ENCODE results near the gene GABRG3. TPM values are rescaled to one million over a fixed set of nuclear protein-coding genes. Genes with fewer than 3 reads are reported as not detected.

Gene GABRG3
- total and polyA plus RNA-seq, 5 donors: under 0.01 TPM; not detected in 4

DNA sequence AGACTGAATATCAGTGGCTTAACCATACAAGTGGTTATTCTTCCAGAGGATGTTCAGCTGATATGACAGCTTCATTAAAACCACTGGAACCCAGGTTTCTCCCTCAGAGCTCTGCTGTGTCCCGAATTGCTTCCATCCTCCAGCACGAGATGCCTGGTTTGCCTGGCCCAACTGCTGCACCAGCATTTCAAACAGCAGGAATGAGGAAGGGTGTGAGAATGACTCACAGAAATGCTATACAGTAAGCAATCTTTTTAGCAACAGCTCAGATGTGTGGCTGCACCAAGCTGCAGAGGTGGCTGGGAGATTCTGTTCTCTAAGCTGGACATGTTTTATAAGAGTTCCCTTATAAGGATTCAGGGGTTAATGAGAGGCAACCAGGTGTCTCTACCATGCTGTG, 271.0 kb downstream of the GABRG3 start:
- no peaks in the 10 kb centered on the region for H3K4me1 ChIP-seq (ENCODE audit: control insufficient read depth, insufficient read depth, low read length)
- ATAC-seq: no peak
- DNase-seq: no peak
- no peak overlapping the region for H3K4me3 ChIP-seq (ENCODE audit: low read length)
- H3K27ac ChIP-seq (ENCODE audit: low read length): no peak overlapping the region
- no peaks in the 10 kb centered on the region for H3K27me3 ChIP-seq (ENCODE audit: control insufficient read depth, insufficient read depth)
- 58% methylated on average over 2 of the region's 2 CpGs for WGBS
- intact Hi-C loops (cut with DNase I): no loop called here
- no peaks in the 10 kb centered on the region for H3K9me3 ChIP-seq (ENCODE audit: control insufficient read depth, low read length)

DNA sequence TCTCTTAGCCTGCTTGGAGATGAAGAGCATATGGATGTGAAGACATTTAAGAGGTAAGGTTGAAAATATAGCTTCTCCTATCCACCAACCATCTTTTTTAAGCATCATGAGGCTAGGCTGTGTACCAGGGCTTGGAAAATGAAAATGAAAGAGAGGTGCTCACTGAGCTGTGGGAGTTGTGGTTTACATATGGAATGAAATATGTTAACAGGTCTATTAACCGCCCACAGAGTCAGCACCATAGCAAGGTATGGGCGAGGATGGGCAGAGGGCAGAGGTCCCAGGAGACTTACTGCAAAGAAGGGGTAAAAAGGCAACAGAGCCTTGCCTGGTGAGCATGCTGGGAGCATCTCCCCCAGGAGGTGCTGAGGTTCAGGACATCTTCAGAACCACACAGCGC, 273.1 kb downstream of the GABRG3 start:
- intact Hi-C loops (cut with DNase I): no loop called here
- 91% methylated on average over 3 of the region's 3 CpGs for WGBS
- ATAC-seq: no peak
- no peak overlapping the region for H3K27ac ChIP-seq (ENCODE audit: low read length)
- H3K4me1 ChIP-seq (ENCODE audit: control insufficient read depth, insufficient read depth, low read length): no peaks in the 10 kb centered on the region
- H3K4me3 ChIP-seq (ENCODE audit: low read length): no peak overlapping the region
- no peaks in the 10 kb centered on the region for H3K9me3 ChIP-seq (ENCODE audit: control insufficient read depth, low read length)
- no peak for DNase-seq
- H3K27me3 ChIP-seq (ENCODE audit: control insufficient read depth, insufficient read depth): no peaks in the 10 kb centered on the region

DNA sequence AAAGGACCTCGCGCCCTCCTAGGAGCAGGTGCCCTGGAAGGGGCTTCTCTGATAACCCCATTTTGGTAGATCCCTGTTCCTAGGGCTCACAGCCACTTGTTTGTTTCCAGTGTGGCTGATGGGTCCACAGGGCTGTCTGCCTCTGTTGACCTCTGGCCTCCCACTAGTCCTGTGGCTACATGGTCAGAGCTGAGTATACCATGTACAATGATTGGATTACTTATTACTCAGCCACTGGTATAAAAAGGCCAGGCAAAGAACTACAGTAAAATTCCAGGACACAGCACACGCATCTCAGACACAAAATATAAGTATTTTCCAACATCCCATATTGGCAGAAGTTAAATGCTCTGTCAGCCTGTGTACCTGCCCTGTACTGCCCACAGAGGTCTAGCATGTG, 277.3 kb downstream of the GABRG3 start:
- ATAC-seq (no peak), DNase-seq (no peak)
- intact Hi-C loops (cut with DNase I): no loop called here
- Histone ChIP-seq H3K27me3 (ENCODE audit: control insufficient read depth, insufficient read depth) (no peaks in the 10 kb centered on the region), H3K4me3 (ENCODE audit: low read length) (no peak overlapping the region), H3K4me1 (ENCODE audit: control insufficient read depth, insufficient read depth, low read length) (no peaks in the 10 kb centered on the region), H3K9me3 (ENCODE audit: control insufficient read depth, low read length) (no peaks in the 10 kb centered on the region), H3K27ac (ENCODE audit: low read length) (no peak overlapping the region)
- WGBS: 90% methylated on average over 3 of the region's 3 CpGs

DNA sequence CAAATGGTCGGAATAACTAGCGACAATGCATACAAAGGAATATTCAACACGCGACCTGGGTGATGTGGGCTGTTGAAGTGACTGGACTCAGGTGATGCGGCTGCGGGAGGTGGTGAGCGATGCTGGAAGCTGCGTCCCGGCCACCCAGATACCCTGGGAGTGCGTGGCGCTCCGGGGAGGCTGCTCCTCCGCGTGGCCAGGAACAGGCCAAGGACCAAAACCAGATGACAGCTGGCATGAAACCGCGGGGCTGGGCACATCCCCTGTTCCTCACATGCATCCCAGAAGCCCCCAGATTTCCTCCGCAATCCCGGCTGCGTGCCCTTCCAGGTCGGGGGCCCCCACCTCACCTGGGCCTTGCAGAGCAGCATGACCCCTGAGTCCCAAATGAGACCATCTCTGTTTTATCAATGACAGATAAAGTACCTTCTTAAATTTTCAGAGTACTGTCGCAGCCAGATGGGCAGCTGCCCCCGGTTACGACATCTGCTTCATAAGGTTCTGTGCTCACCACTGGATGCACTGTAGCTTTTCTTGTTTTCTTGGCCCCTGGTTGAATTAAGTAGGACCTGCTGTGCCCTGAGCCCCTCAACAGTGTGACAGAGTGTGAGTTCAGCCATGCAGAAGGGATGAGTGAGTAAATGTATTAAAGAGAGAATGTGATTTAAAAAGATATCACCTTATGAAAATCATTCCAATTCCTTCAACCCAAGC, 278.2 kb downstream of the GABRG3 start:
- no peak overlapping the region for H3K4me3 ChIP-seq (ENCODE audit: low read length)
- H3K9me3 ChIP-seq (ENCODE audit: control insufficient read depth, low read length): no peaks in the 10 kb centered on the region
- no peak overlapping the region for H3K27ac ChIP-seq (ENCODE audit: low read length)
- no peaks in the 10 kb centered on the region for H3K27me3 ChIP-seq (ENCODE audit: control insufficient read depth, insufficient read depth)
- no peaks in the 10 kb centered on the region for H3K4me1 ChIP-seq (ENCODE audit: control insufficient read depth, insufficient read depth, low read length)
- DNase-seq (no peak), ATAC-seq (no peak)
- intact Hi-C loops (cut with DNase I): no loop called here
- whole genome bisulfite sequencing: 91% methylated on average over 23 of the region's 23 CpGs

DNA sequence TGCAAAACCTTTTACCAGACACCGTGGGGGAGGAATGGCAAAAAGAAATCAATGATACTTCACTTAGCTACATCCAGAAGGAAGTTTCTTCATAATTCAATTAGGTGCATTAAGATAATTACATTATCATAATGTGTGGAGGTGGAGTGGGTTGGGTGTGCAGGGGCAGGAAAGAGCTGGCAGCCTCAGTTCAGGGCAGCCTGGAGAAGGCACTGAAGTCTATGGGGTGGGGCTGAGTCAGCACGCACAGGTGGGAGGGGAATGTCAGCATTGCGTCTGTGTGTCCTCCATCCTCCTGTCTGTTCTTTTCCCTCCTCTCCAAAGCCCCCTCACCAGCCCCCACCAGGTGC, 278.8 kb downstream of the GABRG3 start:
- Histone ChIP-seq H3K27ac (ENCODE audit: low read length) (no peak overlapping the region), H3K9me3 (ENCODE audit: control insufficient read depth, low read length) (no peaks in the 10 kb centered on the region), H3K4me1 (ENCODE audit: control insufficient read depth, insufficient read depth, low read length) (no peaks in the 10 kb centered on the region), H3K27me3 (ENCODE audit: control insufficient read depth, insufficient read depth) (no peaks in the 10 kb centered on the region), H3K4me3 (ENCODE audit: low read length) (no peak overlapping the region)
- ATAC-seq (no peak), DNase-seq (no peak)
- intact Hi-C loops (cut with DNase I): no loop called here
- 76% methylated on average over 3 of the region's 3 CpGs for WGBS

DNA sequence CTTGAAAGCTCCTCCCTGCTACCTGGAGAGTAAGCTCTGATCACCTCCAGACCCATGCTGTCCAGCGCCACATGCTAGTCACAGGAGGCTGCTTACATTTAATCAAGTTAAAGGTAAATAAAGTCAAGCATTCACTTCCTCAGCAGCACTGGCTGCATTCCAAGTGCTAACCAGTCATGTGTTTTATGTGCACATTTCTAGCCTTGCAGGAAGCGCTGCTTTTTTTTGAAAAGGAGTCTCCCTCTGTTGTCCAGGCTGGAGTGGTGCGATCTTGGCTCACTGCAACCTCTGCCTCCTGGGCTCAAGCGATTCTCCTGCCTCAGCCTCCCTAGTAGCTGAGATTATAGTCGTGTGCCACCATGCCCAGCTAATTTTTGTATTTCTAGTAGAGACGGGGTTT, 279.2 kb downstream of the GABRG3 start:
- Histone ChIP-seq H3K4me3 (ENCODE audit: low read length) (no peak overlapping the region), H3K27me3 (ENCODE audit: control insufficient read depth, insufficient read depth) (no peaks in the 10 kb centered on the region), H3K27ac (ENCODE audit: low read length) (no peak overlapping the region), H3K9me3 (ENCODE audit: control insufficient read depth, low read length) (no peaks in the 10 kb centered on the region), H3K4me1 (ENCODE audit: control insufficient read depth, insufficient read depth, low read length) (no peaks in the 10 kb centered on the region)
- DNase-seq: no peak
- WGBS: 80% methylated on average over 6 of the region's 6 CpGs
- ATAC-seq: no peak
- intact Hi-C loops (cut with DNase I): no loop called here

DNA sequence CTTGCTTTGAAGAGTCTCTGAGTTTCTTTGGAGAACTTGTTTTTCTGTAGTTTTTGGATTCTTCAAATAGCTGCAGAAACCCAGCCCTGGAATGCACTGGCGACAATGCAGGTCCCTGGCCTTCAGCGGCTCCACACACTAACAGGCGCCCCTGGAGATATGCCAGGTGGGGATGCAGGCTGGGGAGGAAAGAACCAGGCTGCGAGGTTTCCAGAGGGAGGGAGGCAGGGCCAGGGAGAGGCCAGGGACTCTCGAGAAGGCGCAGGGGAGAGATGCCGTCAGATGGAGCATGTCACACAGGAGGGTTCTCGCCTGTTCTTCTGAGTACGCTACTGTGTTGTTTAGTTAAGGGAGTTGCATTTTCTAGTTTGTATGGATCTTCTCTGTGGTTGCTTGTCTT, 283.1 kb downstream of the GABRG3 start:
- ATAC-seq (no peak), DNase-seq (peak in 1 of 3 donors; percentile 57)
- no peaks in the 10 kb centered on the region for H3K27me3 ChIP-seq (ENCODE audit: control insufficient read depth, insufficient read depth)
- H3K4me1 ChIP-seq (ENCODE audit: control insufficient read depth, insufficient read depth, low read length): no peaks in the 10 kb centered on the region
- H3K9me3 ChIP-seq (ENCODE audit: control insufficient read depth, low read length): no peaks in the 10 kb centered on the region
- H3K4me3 ChIP-seq (ENCODE audit: low read length): no peak overlapping the region
- H3K27ac ChIP-seq (ENCODE audit: low read length): no peak overlapping the region
- 54% methylated on average over 9 of the region's 9 CpGs for WGBS
- intact Hi-C loops (cut with DNase I): no loop called here

DNA sequence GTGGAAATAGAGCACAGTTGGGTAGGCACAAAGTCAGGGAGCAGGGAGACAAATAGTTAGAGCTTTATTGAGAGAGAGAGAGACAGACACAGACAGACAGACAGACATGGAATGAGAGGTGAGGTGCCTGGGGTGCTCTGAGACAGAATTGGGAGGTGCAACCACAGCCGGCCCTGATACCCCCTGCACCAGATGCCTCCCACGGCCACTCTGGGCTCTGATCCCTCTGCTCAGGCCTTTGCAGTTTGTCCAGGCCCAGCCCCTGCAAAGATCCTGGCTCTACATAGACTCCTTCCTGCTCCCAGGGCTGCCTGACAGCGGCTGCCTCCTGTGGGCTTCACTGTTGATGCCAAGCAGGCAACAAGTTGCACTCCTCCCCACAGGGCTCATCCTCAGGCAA, 283.8 kb downstream of the GABRG3 start:
- WGBS: 69% methylated on average over 3 of the region's 3 CpGs
- H3K27me3 ChIP-seq (ENCODE audit: control insufficient read depth, insufficient read depth): no peaks in the 10 kb centered on the region

DNA sequence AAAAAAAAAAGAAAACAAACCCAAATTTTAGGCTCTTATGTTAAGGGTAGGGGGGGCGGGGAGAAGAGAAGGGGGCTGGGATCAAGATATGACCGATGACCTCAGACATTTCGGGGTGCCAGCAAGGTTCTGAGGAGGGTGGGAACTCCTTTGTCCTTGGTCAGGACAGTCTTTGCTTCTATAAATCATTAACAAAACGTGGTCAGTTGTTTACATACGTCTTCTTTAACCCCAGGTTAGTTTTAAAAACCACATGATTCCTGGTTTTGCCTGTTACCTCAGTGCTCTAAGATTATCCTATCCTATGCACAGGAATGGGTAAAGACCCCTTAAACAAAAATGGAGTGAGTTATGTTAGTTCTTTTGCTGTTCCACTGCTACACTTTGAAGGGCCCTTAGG, 285.5 kb downstream of the GABRG3 start:
- no peak overlapping the region for H3K4me3 ChIP-seq (ENCODE audit: low read length)
- intact Hi-C loops (cut with DNase I): no loop called here
- DNase-seq: no peak
- no peaks in the 10 kb centered on the region for H3K9me3 ChIP-seq (ENCODE audit: control insufficient read depth, low read length)
- WGBS: 77% methylated on average over 5 of the region's 5 CpGs
- no peaks in the 10 kb centered on the region for H3K4me1 ChIP-seq (ENCODE audit: control insufficient read depth, insufficient read depth, low read length)
- ATAC-seq: no peak
- no peaks in the 10 kb centered on the region for H3K27me3 ChIP-seq (ENCODE audit: control insufficient read depth, insufficient read depth)
- H3K27ac ChIP-seq (ENCODE audit: low read length): no peak overlapping the region

More for the DNA sequence above, 283.8 kb downstream of the GABRG3 start:
- ATAC-seq (peak in 1 of 2 donors; percentile 13), DNase-seq (no peak)
- Histone ChIP-seq H3K27ac (ENCODE audit: low read length) (no peak overlapping the region), H3K9me3 (ENCODE audit: control insufficient read depth, low read length) (no peaks in the 10 kb centered on the region), H3K4me1 (ENCODE audit: control insufficient read depth, insufficient read depth, low read length) (no peaks in the 10 kb centered on the region), H3K4me3 (ENCODE audit: low read length) (no peak overlapping the region)
- intact Hi-C loops (cut with DNase I): no loop called here

DNA sequence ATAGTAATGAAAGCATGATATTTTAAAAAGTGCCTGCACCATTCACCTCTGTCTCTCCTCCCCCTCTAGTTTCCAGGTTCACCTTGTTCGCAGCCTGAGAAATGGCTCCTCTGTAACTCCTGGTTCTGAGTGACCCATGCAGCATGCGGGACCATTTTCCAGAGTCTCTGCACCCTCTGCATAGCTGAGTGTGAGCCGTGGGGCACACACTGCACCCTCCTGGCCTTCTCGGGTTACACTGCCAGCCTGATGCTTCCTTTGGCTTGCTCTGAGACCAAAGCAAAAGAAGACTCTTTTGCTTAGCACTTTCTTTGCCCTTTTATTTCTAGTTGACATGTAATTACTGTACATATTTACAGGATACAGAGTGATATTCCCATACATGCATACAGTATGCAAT, 287.3 kb downstream of the GABRG3 start:
- H3K4me1 ChIP-seq (ENCODE audit: control insufficient read depth, insufficient read depth, low read length): no peaks in the 10 kb centered on the region
- intact Hi-C loops (cut with DNase I): no loop called here
- ATAC-seq: no peak

DNA sequence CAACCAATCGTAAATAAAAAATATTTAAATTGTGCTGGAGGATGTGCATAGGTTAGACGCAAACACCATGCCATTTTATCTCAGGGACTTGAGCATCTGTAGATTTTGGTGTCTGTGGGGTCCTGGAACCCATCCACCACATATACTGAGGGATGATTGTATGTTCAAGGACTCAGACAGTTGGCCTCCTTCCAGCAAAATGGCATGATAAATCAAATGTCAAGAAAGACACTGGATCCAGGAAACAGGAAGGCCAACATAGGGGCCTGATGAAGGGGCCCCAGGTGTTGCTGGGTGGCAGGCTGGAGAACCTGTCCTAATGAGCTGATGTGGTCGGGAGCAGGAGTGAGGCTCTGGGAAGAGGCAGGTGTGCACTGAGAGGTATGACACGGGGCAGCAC, 289.5 kb downstream of the GABRG3 start:
- DNase-seq: no peak
- no peak for ATAC-seq
- H3K9me3 ChIP-seq (ENCODE audit: control insufficient read depth, low read length): no peaks in the 10 kb centered on the region
- H3K27ac ChIP-seq (ENCODE audit: low read length): no peak overlapping the region
- H3K4me3 ChIP-seq (ENCODE audit: low read length): no peak overlapping the region
- 74% methylated on average over 4 of the region's 4 CpGs for WGBS
- no peaks in the 10 kb centered on the region for H3K27me3 ChIP-seq (ENCODE audit: control insufficient read depth, insufficient read depth)
- intact Hi-C loops (cut with DNase I): no loop called here
- H3K4me1 ChIP-seq (ENCODE audit: control insufficient read depth, insufficient read depth, low read length): no peaks in the 10 kb centered on the region

More for the DNA sequence above, 287.3 kb downstream of the GABRG3 start:
- no peak for DNase-seq
- Histone ChIP-seq H3K27ac (ENCODE audit: low read length) (no peak overlapping the region), H3K9me3 (ENCODE audit: control insufficient read depth, low read length) (no peaks in the 10 kb centered on the region), H3K27me3 (ENCODE audit: control insufficient read depth, insufficient read depth) (no peaks in the 10 kb centered on the region), H3K4me3 (ENCODE audit: low read length) (no peak overlapping the region)
- WGBS: 53% methylated on average over 4 of the region's 4 CpGs

DNA sequence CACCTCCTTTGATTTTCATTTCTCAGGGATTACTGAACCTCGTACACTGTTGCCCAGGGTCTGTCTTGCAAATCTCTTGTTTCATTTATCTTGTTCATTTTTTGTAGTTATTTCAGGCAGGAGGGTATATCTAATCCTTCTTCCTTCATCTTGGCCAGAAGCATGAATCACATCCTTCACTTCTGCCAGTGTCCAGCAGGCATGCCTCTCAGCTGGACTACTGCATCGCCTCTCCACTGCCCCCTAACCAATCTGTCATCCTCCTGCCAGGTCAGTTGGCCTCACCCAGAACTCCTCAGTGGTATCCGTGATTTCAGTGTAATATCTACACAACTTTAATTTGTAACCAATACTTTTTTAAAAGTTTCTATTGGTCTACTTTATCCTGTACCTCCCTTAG, 297.9 kb downstream of the GABRG3 start:
- ATAC-seq (no peak), DNase-seq (no peak)
- Histone ChIP-seq H3K4me3 (ENCODE audit: low read length) (no peak overlapping the region), H3K9me3 (ENCODE audit: control insufficient read depth, low read length) (peaks cover under 1% of the 10 kb centered on the region), H3K27me3 (ENCODE audit: control insufficient read depth, insufficient read depth) (no peaks in the 10 kb centered on the region), H3K4me1 (ENCODE audit: control insufficient read depth, insufficient read depth, low read length) (no peaks in the 10 kb centered on the region), H3K27ac (ENCODE audit: low read length) (no peak overlapping the region)
- WGBS: 51% methylated on average over 3 of the region's 3 CpGs
- intact Hi-C loops (cut with DNase I): no loop called here
